Urothelium cell line (cell line): ENCODE measurements around the gene CEP295NL.
"Not testable (repeated sequence)": the region's sequence is repeated elsewhere in the genome, so short reads cannot be mapped to it uniquely, and the experiment has no call there.

Experiments used
- DNase-seq: peaks from one replicate; pipeline ENCODE4 v3.0.0; 2011; ENCODE audit warnings: low spot score, mixed read lengths
- FAIRE-seq: peaks from 2 replicates; lab custom pipeline; 2011; peaks lifted over from hg19 to GRCh38; lab: Jason Lieb, UNC

Gene CEP295NL

GRCh38 chr17:78933025-78933958 lies 30.3 kb upstream of the CEP295NL start:
- DNase-seq (peak; percentile 97), FAIRE-seq (peak; percentile 99)

GRCh38 chr17:78929908-78930775 lies 27.1 kb upstream of the CEP295NL start:
- no peak for DNase-seq
- FAIRE-seq, result no peak

- peak; percentile 46 for DNase-seq
- peak; percentile 79 for FAIRE-seq
Observed at GRCh38 chr17:78925662-78926555, 22.9 kb upstream of the CEP295NL start.

- no peak for FAIRE-seq
- peak; percentile 97 for DNase-seq
Observed at GRCh38 chr17:78925234-78925633, 22.2 kb upstream of the CEP295NL start, which contains the start of gene TIMP2. Gene TIMP2 (minus strand): TSS chr17:78925387. CDS start chr17:78925088, 299 bp downstream.

DNA sequence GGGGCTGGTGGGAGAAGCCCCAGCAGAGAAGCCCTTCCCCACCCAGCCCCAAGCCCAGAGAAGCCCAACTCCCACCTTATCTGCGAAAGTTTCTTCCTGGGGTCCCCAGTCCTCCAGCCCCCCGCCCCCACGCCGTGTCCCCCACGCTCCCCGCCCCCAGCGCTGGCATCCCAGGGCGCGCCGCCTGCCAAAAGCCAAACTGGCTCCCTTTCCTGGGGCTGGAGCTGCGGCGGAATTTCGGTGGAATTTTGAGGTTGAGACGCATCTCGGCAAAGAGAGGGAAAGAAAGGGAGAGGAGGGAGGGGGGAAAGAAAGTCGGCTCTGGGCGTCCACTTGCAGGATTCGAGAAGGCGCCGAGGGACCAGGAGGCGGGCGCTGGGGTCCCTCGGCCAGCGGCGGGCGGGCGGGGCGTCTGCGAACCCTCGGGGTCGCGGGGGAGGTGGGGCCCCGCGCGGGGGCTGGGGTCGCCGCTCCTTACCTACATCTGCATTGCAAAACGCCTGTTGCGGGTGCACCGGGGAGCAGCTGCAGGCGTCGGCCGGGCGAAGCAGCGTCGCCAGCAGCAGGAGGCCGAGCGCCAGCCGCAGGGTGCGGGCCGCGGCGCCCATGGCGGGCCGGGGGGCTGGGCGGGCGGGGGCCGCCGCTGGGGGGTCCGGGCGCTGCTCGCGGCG lies 21.6 kb upstream of the CEP295NL start:
- no peak for FAIRE-seq
- DNase-seq, result peak; percentile 54

GRCh38 chr17:78923660-78924453 lies 20.9 kb upstream of the CEP295NL start:
- FAIRE-seq, result peak; percentile 77
- peak; percentile 87 for DNase-seq

GRCh38 chr17:78922816-78923498 lies 20.0 kb upstream of the CEP295NL start:
- DNase-seq (no peak), FAIRE-seq (no peak)

DNA sequence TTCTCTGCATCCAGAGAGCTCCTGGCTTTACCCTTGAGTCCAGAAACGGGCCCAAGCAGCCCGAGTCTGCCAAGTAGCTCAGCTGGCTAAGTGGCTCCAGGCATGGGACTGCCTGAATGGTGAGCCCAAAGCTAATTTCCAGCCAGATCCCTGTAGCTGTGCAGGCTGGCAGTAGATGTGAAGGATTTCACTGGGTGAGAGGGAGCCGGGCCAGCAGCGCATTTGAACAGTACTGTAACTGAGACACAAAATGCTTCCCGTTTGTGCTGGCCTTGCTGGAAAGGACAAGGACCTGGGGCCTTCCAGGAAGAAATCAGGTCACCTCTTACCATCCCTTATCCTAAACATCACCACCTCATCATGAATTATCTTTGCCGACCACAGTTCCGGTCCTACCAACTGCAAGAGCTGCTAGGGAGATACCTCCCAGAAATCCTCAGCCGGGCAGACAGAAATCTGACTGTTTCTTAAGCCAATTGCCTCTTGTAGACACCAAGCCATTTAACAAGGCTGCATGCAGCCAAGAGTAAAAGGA lies 18.5 kb upstream of the CEP295NL start:
- FAIRE-seq (no peak), DNase-seq (no peak)

- no peak for DNase-seq
Observed at GRCh38 chr17:78920528-78920927, 17.5 kb upstream of the CEP295NL start.

GRCh38 chr17:78919861-78920450 lies 17.0 kb upstream of the CEP295NL start:
- peak; percentile 79 for FAIRE-seq

More at GRCh38 chr17:78920528-78920927, 17.5 kb upstream of the CEP295NL start:
- no peak for FAIRE-seq

GRCh38 chr17:78918979-78919378 lies 16.0 kb upstream of the CEP295NL start:
- DNase-seq (no peak), FAIRE-seq (no peak)

More at GRCh38 chr17:78919861-78920450, 17.0 kb upstream of the CEP295NL start:
- DNase-seq, result no peak

DNA sequence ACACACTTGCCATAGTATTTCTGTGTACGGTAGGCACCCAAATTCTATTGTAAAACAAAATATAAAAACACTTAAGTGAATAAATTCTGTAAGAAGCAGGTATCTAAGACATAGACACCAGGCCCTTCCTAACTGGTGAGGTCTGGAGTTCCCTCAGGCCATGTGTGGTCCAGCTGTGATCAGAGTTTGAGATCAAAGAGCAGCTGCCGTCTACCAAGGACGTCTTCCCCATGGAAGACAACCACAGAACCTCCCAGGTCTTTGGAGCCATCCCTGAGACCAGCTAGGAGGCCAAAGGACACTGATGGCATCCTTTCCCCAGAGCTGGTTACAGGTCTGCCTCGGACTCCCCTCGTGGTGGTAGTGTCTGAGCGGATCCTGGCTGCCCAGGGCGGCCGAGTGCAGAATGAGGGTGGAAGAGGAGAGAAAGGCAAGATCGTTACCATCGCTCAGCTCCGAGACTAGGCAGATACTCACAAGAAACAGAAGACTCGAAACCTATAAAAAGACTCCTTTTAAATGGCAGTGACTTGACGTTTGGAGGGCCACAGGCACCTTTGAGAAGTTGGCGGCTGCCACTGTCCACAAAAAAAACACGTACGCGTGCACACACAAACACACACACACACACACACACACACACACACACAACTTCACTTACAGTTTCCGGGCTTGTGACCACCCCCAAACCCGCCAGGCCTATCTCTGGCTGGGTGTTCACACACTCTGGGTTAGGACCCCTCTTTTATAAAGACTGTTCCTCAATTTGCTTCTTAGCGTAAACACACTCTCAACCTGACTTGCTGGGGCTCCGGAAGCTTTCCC lies 14.7 kb upstream of the CEP295NL start:
- no peak for DNase-seq
- no peak for FAIRE-seq

DNA sequence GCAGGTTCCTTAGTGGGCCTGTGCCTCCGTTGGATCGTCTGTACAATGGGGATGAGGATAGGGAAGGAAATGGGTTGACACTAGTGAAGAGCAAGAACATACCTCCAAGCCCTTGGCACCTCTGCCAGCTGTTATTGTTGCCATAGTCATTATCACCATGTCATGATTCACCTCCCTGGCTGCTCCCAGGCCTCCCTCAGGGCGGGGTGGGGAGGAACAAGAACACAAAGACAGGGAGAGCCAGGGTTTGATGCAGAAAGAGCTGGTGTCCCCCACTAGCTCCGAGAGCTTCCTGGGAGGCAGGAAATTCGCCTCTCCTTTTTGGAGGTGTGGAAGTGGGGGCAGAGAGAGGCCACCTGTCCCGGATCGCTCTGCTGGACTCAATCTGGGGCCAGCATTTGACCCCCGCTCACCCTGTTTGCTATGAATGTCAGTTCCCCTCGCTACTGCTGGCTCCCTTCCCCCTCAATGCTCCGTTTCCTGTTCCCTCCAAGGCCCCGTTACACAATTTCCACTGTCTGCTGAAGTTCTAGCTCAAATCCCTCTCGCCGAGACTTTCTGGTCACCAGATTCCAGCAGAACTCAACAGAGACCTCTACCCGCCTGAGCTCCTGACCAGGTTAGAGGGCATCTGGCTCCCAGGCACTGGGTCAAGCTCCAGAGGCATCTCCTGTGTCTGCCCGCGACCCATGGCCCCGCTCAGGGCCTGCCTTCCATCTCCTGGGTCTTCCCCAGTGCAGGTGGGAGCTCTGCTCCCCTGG lies 13.1 kb upstream of the CEP295NL start:
- FAIRE-seq (no peak), DNase-seq (no peak)

- FAIRE-seq, result no peak
- no peak for DNase-seq
Observed at GRCh38 chr17:78913115-78913514, 10.1 kb upstream of the CEP295NL start.

- no peak for FAIRE-seq
- no peak for DNase-seq
Observed at GRCh38 chr17:78912082-78912481, 9.1 kb upstream of the CEP295NL start.

DNA sequence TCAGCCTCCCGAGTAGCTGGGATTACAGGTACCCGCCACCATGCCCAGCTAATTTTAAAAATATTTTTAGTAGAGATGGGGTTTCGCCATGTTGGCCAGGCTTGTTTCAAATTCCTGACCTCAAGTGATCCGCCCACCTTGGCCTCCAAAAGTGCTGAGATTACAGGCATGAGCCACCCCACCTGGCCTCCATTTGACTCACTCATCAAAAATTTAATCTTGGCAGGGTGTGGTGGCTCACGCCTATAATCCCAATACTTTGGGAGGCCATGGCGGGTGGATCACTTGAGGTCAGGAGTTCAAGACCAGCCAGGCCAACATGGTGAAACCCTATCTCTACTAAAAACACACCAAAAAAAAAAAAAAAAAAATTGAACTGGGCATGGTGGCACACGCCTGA lies 8.5 kb upstream of the CEP295NL start:
- not testable (repeated sequence) for DNase-seq, FAIRE-seq
